ENCODE results near the gene EIF4G3. TPM values are rescaled to one million over a fixed set of nuclear protein-coding genes. Genes with fewer than 3 reads are reported as not detected.
"Not testable (repeated sequence)": the region's sequence is repeated elsewhere in the genome, so short reads cannot be mapped to it uniquely, and the experiment has no call there.

The EIF4G3 gene
- total RNA-seq, 1 experiment from 2014 or later: 65.3 TPM

- no peak for DNase-seq (ENCODE audit: low spot score)
Observed at GRCh38 chr1:21069549-21069948, 107.1 kb downstream of the EIF4G3 start.

GRCh38 chr1:21068937-21069336, 107.8 kb downstream of the EIF4G3 start:
- no peak for DNase-seq (ENCODE audit: low spot score)

GRCh38 chr1:21067551-21068227, 109.0 kb downstream of the EIF4G3 start:
- no peak for DNase-seq (ENCODE audit: low spot score)

DNA sequence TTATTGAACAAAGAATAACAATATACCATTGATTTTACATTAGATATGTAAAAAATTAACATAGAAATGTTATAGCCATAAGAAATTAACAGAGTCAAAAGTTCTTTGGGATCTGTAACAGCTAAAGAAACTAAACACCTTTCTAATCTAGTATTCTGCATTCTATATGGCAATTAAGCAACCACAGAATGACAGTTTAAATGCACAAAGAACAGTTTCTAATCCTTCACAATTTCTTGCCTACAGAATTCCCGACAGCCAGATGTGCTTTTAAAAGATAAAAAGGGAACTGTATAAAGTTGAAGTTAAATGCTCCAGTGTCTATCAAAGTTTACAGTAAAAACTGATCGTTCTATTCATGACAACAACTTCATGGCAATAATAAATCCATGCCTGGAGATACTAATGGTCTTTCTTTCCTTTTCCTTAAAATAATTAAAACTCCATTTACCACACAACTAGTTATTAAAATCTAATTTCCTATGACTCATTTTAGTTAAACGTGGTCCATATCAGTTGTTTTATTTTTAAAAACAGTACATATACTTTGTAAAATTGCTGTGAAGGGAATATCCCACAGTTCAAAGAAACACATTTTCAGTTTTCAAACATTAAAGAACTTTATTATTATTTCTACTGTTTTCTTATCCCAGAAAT, 110.2 kb downstream of the EIF4G3 start:
- DNase-seq (ENCODE audit: low spot score): no peak

GRCh38 chr1:21065851-21066250, 110.8 kb downstream of the EIF4G3 start:
- DNase-seq (ENCODE audit: low spot score): no peak

DNA sequence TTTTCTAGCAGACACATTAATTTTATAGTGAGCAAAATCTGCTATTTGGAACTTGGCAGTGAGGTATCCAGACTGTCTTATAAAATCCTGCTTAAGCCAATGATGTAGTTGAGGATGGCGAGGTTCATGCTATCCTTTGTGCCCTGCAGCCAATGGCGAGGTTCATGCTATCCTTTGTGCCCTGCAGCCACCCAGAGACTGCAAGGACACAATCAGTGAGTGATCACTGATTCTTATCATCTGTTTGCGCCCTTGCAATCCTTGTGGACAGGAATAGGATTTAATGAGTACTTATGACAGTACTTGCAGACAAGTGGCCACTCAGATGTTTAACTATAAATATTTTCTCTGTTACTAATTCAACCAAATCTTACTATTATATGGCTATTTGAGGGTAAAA, 112.6 kb downstream of the EIF4G3 start:
- no peak for DNase-seq (ENCODE audit: low spot score)

DNA sequence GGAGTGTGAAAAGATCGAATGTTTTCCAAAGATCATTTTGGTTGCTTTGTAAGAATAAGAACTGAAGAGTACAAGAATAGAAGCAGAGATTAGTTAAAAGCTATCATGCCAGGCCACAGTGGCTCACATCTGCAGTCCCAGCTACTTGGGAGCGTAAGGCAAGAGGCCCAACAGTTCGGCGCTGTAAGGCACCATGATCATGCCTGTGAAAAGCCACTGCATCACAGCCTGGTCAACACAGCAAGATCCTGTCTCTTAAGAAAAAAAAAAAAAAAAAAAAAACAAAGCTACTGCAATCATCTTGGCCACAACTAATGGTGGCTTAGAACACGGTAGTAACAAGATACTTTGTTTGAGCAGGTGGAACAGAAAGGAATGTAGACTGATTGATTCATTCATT, 116.2 kb downstream of the EIF4G3 start:
- DNase-seq (ENCODE audit: low spot score): no peak

GRCh38 chr1:21059021-21059420, 117.7 kb downstream of the EIF4G3 start:
- no peak for DNase-seq (ENCODE audit: low spot score)

GRCh38 chr1:21058035-21058793, 118.5 kb downstream of the EIF4G3 start:
- DNase-seq (ENCODE audit: low spot score): no peak

DNA sequence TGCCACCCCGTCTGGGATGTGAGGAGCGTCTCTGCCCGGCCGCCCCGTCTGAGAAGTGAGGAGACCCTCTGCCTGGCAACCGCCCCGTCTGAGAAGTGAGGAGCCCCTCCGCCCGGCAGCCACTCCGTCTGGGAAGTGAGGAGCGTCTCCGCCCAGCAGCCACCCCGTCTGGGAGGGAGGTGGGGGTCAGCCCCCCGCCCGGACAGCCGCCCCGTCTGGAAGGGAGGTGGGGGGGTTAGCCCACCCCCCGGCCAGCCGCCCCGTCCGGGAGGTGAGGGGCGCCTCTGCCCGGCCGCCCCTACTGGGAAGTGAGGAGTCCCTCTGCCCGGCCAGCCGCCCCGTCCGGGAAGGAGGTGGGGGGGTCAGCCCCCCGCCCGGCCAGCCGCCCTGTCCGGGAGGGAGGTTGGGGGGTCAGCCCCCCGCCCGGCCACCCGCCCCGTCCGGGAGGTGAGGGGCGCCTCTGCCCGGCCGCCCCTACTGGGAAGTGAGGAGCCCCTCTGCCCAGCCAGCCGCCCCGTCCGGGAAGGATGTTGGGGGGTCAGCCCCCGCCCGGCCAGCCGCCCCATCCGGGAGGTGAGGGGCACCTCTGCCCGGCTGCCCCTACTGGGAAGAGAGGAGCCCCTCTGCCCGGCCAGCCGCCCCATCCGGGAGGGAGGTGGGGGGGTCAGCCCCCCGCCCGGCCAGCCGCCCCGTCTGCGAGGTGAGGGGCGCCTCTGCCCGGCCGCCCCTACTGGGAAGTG, 123.3 kb downstream of the EIF4G3 start:
- DNase-seq (ENCODE audit: low spot score): not testable (repeated sequence)

DNA sequence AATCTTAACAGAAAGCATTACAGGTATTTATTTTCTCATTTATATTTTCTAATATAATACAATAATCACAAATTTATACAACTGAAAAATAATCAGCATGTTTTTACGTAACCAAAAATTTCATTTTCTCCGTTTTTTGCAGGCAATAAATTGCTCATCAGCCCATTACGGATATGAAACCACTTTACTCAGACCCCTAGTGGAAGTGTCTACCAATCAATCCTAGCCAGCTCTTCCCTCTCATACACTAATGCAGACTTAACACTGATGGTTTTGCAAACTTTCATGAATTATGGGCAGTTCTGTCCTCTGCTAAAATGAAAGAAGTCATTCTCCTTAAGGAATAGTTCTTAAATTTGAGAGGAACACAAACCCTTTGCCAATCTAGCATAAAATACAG, 124.7 kb downstream of the EIF4G3 start:
- DNase-seq (ENCODE audit: low spot score): no peak

GRCh38 chr1:21051177-21051825, 125.4 kb downstream of the EIF4G3 start:
- no peak for DNase-seq (ENCODE audit: low spot score)

- no peak for DNase-seq (ENCODE audit: low spot score)
Observed at GRCh38 chr1:21050031-21050430, 126.7 kb downstream of the EIF4G3 start.

DNA sequence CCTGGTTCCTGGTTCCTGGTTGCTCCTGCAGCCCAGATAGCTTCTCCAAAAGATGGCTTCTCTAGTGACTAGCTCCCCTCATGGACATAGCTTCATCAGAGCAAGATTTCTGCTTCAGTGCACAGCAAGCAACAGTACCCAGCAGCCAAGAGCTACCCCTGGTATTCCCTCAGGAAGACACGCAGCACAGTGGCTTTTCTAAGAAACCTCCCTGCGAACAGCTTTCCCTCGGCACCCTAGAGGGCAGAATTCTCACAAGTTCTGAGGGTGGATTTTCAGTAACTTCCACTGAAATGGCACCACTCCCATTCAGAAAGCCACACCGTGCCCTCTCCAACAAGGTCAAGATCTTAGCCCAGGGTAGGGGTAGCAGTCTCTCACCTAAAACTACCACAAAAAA, 128.2 kb downstream of the EIF4G3 start:
- DNase-seq (ENCODE audit: low spot score): no peak

DNA sequence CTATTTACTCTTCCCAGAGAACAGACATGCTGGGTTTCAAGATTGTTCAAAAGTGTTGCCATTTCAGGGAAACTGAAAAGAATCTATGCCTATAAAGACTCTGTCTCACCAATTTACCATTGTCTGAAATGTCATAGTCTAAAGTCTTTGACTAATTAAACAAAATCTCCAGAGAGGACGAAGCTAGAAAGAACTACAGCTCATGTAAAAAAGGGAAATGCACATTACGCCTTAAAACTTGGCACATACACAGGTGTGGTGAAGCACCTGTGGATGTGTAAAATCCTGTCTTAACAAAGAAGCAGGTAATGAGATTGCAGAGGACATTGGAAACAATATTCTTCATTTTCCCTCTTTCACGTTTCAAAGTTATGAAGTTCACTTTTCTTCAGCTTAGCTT, 130.6 kb downstream of the EIF4G3 start:
- DNase-seq (ENCODE audit: low spot score): no peak

- DNase-seq (ENCODE audit: low spot score): no peak
Observed at GRCh38 chr1:21045351-21045750, 131.3 kb downstream of the EIF4G3 start.

DNA sequence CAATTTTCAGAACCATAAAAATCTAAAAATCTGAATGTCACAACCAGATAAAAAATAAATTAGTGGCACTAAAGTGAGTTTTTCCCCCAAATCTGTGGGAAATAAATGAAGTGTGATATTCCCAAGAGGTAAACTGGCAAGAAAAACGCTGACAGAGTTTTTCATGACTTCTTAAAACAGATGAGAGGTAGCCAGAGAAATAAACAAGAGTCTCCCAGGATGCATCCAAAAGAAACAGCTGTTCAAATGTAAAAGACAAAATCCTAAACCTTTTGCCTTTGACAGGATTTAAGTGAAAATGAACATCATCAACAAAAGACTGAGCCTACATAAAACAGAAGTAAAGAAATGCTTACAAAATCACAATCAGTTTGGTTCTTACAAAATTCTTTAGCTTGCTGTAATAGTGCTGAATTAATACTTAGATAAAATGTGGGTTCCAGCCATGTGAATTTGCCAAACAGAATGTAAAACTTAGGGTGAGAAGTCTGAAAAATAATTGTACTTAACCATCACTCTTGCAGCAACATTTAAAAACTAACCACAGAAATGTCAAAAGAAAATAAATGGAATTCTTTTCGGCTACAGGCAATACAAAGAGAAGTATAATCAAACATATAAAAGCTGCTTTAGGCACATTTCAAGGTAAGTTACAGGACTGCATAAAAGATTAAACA, 133.6 kb downstream of the EIF4G3 start:
- no peak for DNase-seq (ENCODE audit: low spot score)

GRCh38 chr1:21041541-21041940, 135.2 kb downstream of the EIF4G3 start:
- no peak for DNase-seq (ENCODE audit: low spot score)

DNA sequence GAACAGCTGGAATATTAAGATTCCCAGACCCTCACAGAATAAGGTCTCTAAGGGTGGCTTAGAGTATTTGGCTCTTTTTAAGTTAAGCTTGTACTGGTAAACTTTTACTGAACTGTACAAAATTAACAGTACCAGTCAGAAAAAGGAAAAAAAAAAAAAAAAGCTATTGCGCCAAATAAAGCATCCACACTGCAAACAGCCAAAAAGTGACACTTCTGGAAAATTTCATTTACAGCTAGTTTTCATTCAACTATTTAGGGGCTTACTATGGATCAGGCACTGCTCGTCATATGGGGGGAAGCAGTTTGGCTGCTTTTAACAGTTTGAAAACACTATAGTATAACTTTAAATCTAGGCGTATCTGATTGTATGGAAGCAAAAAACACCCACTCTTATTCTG, 139.6 kb downstream of the EIF4G3 start:
- DNase-seq (ENCODE audit: low spot score): no peak

DNA sequence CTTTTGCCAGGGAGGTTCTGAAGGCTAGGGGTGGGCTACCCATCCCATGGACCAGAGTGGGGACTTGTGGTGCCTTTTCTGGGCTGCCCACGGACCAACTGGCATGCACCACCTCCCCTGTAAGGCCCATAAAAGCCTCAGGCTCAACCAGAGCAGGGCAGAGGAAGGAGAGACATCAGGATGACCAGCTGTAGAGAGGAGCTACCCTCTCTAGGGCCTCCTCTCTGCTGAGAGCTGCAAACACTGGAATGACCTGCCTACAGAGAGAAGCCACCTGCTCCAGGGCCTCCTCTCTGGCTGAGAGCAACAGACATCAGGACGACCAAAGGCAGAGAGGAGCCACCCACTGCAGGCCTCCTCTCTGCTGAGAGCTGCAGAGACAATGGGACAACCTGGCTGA, 140.9 kb downstream of the EIF4G3 start:
- no peak for DNase-seq (ENCODE audit: low spot score)
